K562 (cell line): Measurements from ENCODE around the gene CPNE8. TPM values are rescaled to one million over a fixed set of nuclear protein-coding genes. Genes with fewer than 3 reads are reported as not detected.

Experiments
- ATAC-seq: fragments of 200-7000 bp; cut with Tn5 transposase; 3 replicates; pipeline ENCODE4 v1.9.1; 2020; ENCODE audit warnings: moderate library complexity
- BruUV-seq: library from RNA; stranded (reverse); fragments of 400-500 nt; replicated peaks from 2 replicates; lab custom pipeline; 2021; lab: Mats Ljungman, UMichigan
- CTCF ChIA-PET: fragments of 300-600 bp; formaldehyde crosslinking; extraction: SDS; loops from one replicate; lab custom pipeline; 2021; ENCODE audit warnings: low intra/inter-chr PET ratio; lab: Yijun Ruan, JAX
- POLR2A ChIA-PET: fragments of 300-600, 350-650 bp; sonication (Branson Sonifier 250); formaldehyde crosslinking; extraction: SDS; loops from one replicate; lab custom pipeline; 2021; ENCODE audit warnings: antibody characterized with exemption, inconsistent platforms; lab: Yijun Ruan, JAX
- DNase-seq, 4 experiments: peaks; one replicate each; pipeline versions ENCODE4 v3.0.0 to v3.0.0-alpha.2; 2011 to 2018; ENCODE audit warnings: low spot score in 3 of 4, mixed read lengths in 3 of 4; ENCODE audit errors: extremely low read depth in 1 of 4
- FAIRE-seq: peaks from 2 replicates; lab custom pipeline; 2011; peaks lifted over from hg19 to GRCh38; lab: Jason Lieb, UNC
- H2AFZ ChIP-seq: 2 replicates; pipeline ENCODE4 v1.6.0; 2011; ENCODE audit warnings: low read depth, low read length, control low read depth, inconsistent platforms
- H3K27ac ChIP-seq: fragments of 200-600 bp; 3 replicates; pipeline ENCODE4 v1.8.0; 2011; ENCODE audit warnings: low read depth, mild to moderate bottlenecking, control low read depth, inconsistent platforms, low read length, moderate library complexity, mixed read lengths; ENCODE audit errors: extremely low read depth
- H3K27me3 ChIP-seq, 2 experiments: fragments of 300-600 bp in 1 of 2; 2 replicates in 1 of 2; 3 replicates in 1 of 2; pipeline versions ENCODE4 v1.6.0 to v1.8.0; 2011; ENCODE audit warnings: inconsistent platforms in 2 of 2, low read length in 2 of 2, mild to moderate bottlenecking in 1 of 2, mixed read lengths in 1 of 2, moderate library complexity in 1 of 2; ENCODE audit not compliant: control insufficient read depth in 2 of 2, insufficient read depth in 2 of 2
- H3K36me3 ChIP-seq: fragments of 300-600 bp; 3 replicates; pipeline ENCODE4 v1.8.0; 2011; ENCODE audit warnings: mild to moderate bottlenecking, low read length, inconsistent platforms; ENCODE audit not compliant: control insufficient read depth, insufficient read depth
- H3K4me1 ChIP-seq, 2 experiments: fragments of 200-600 bp in 1 of 2; replicated peaks in 1 of 2; 2 replicates in 1 of 2; 3 replicates in 1 of 2; pipeline versions ENCODE4 v1.5.1 to v1.8.0; 2011; ENCODE audit warnings: inconsistent platforms in 2 of 2, low read length in 2 of 2, mild to moderate bottlenecking in 1 of 2, mixed read lengths in 1 of 2, moderate library complexity in 1 of 2; ENCODE audit not compliant: control insufficient read depth in 2 of 2, insufficient read depth in 2 of 2
- H3K4me2 ChIP-seq: 2 replicates; pipeline ENCODE4 v1.6.1; 2011; ENCODE audit warnings: low read length, control low read depth, inconsistent platforms, mixed read lengths; ENCODE audit not compliant: insufficient read depth
- H3K4me3 ChIP-seq: fragments of 200-600 bp; sonication (generic), shearing (Covaris generic); 2 replicates; pipeline ENCODE4 v1.5.1; 2016; ENCODE audit warnings: control low read depth, inconsistent platforms
- H3K79me2 ChIP-seq: fragments of 200-600 bp; 3 replicates; pipeline ENCODE4 v1.8.0; 2011; ENCODE audit warnings: low read length, inconsistent platforms; ENCODE audit not compliant: control insufficient read depth, insufficient read depth
- H3K9ac ChIP-seq, 2 experiments: 2 replicates each; pipeline versions ENCODE4 v1.6.0 to v1.6.1; 2011; ENCODE audit warnings: low read depth in 2 of 2, low read length in 2 of 2, control low read depth in 1 of 2, inconsistent platforms in 1 of 2, mild to moderate bottlenecking in 1 of 2, mixed read lengths in 1 of 2; ENCODE audit not compliant: insufficient read depth in 1 of 2
- H3K9me1 ChIP-seq: one replicate; pipeline ENCODE4 v1.6.0; 2011; ENCODE audit warnings: inconsistent platforms, mild to moderate bottlenecking, low read length, moderate library complexity; ENCODE audit not compliant: control insufficient read depth, insufficient read depth
- H3K9me3 ChIP-seq: replicated peaks from 2 replicates; pipeline ENCODE4 v1.5.1; 2011; ENCODE audit warnings: low read depth, low read length, inconsistent platforms; ENCODE audit not compliant: control insufficient read depth, insufficient read depth
- H4K20me1 ChIP-seq: replicated peaks from 2 replicates; pipeline ENCODE4 v1.6.1; 2011; ENCODE audit warnings: low read length, inconsistent platforms, mixed read lengths; ENCODE audit not compliant: control insufficient read depth, insufficient read depth
- SMAD1 ChIP-seq: fragments of 150-350 bp; IDR thresholded peaks from 2 replicates; pipeline ENCODE4 v1.6.1; 2014; ENCODE audit warnings: low read length, low read depth; ENCODE audit not compliant: partially characterized antibody
- ZFP1 ChIP-seq: fragments of 450-650 bp; formaldehyde crosslinking; IDR thresholded peaks from 2 replicates; pipeline ENCODE4 v1.4.0; 2020; ENCODE audit warnings: mild to moderate bottlenecking, mixed read lengths
- WGBS: fragments of 100-300 bp; shearing (Covaris generic); methylation state at CpG from one replicate; pipeline ENCODE4 v1.1.6; 2016; ENCODE audit warnings: low coverage, mixed read lengths; ENCODE audit not compliant: insufficient coverage; ENCODE audit errors: missing lambda C conversion rate; 5-methylcytosine and 5-hydroxymethylcytosine counted together
- in situ Hi-C: fragments of 300-500 bp; cut with MboI; formaldehyde crosslinking; loops from 4 replicates; pipeline ENCODE4 v1.15.0; 2018; ENCODE audit warnings: inconsistent platforms, mixed read lengths
- intact Hi-C: fragments of 100-400 bp; cut with micrococcal nuclease; formaldehyde crosslinking; loops from 2 replicates; pipeline ENCODE4 v1.14.2; 2022
- polyA plus RNA-seq, 8 experiments: library from polyadenylated mRNA; depleted of rRNA in 4 of 8; stranded (reverse) in 5 of 8; unstranded in 3 of 8; fragments of >200 nt; fragmentation: Nextera tagmentation in 2 of 8; fragmentation: Illumina TruSeq in 1 of 8; extraction: Ambion mirVana in 2 of 8; extraction: Trizol in 1 of 8; gene quantifications; 2 replicates each; pipeline versions ENCODE4 v1.2.1 to v1.2.3, GENCODE V29; 2011 to 2014; ENCODE audit warnings: inconsistent platforms in 1 of 8, missing spikeins in 1 of 8
- total RNA-seq, 7 experiments: library from RNA; depleted of rRNA in 6 of 7; stranded (reverse); fragments of >200 nt in 6 of 7; fragmentation: Illumina TruSeq in 2 of 7; extraction: Trizol in 2 of 7; gene quantifications; 2 replicates each; pipeline versions ENCODE4 v1.2.1 to v1.2.3, GENCODE V29; 2011 to 2021; ENCODE audit warnings: low replicate concordance in 1 of 7
- TF ChIP-seq, protein P1 (sequence below), 2 experiments: fragments of 450-650 bp; IDR thresholded peaks; 2 replicates each; pipeline ENCODE4 v1.6.1; 2016
- TF ChIP-seq, protein P2 (sequence below): sonication (generic); formaldehyde crosslinking; IDR thresholded peaks from 2 replicates; pipeline ENCODE4 v1.8.1; 2022; ENCODE audit warnings: missing genetic modification reagents

The CPNE8 gene
- total and polyA plus RNA-seq, 9 of the 15 experiments (the other 6 are each of a cell fraction or from before 2014, with no cell fraction given): 2.4 to 7.0 (median 4.2) TPM

DNA sequence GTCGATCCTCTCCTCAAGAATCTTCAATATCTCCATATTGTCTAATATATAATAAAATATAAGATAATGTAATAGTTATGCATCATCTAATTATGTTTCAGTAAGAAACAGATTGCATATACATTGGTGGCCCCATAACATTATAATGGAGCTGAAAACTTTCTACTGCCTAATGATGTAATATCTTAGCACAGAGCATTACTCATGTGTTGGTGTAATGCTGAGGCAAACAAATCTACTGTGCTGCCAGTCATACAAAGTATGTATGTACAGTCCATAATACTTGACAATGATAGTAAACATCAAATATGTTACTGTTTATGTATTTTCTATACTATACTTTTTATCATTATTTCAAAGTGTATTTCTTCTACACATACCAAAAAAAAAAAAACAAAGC lies 128.7 kb downstream of the CPNE8 start:
- no peak overlapping the region for H3K9ac ChIP-seq
- no peak for ATAC-seq
- no peaks in the 10 kb centered on the region for H3K36me3 ChIP-seq
- DNase-seq: no peak
- no peaks in the 10 kb centered on the region for H3K79me2 ChIP-seq
- CTCF ChIA-PET: no interaction called here
- H3K4me3 ChIP-seq: no peak overlapping the region
- H3K4me2 ChIP-seq: no peak overlapping the region
- no peak for FAIRE-seq
- POLR2A ChIA-PET: no interaction called here
- no peaks in the 10 kb centered on the region for H3K9me1 ChIP-seq
- H3K4me1 ChIP-seq: no peaks in the 10 kb centered on the region
- H3K27me3 ChIP-seq: no peaks in the 10 kb centered on the region
- no peaks in the 10 kb centered on the region for H3K9me3 ChIP-seq
- 12% methylated on average over 1 of the region's 1 CpG for WGBS
- no peaks in the 10 kb centered on the region for H4K20me1 ChIP-seq
- intact Hi-C loops (no loop called here), in situ Hi-C loops (no loop called here)
- no peak overlapping the region for H2AFZ ChIP-seq
- no TSS peak for BruUV-seq
- TF ChIP-seq, protein P1, sequence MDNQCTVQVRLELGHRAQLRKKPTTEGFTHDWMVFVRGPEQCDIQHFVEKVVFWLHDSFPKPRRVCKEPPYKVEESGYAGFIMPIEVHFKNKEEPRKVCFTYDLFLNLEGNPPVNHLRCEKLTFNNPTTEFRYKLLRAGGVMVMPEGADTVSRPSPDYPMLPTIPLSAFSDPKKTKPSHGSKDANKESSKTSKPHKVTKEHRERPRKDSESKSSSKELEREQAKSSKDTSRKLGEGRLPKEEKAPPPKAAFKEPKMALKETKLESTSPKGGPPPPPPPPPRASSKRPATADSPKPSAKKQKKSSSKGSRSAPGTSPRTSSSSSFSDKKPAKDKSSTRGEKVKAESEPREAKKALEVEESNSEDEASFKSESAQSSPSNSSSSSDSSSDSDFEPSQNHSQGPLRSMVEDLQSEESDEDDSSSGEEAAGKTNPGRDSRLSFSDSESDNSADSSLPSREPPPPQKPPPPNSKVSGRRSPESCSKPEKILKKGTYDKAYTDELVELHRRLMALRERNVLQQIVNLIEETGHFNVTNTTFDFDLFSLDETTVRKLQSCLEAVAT (IDR thresholded peaks at IDR 0.05): no peak
- TF ChIP-seq, protein P2, sequence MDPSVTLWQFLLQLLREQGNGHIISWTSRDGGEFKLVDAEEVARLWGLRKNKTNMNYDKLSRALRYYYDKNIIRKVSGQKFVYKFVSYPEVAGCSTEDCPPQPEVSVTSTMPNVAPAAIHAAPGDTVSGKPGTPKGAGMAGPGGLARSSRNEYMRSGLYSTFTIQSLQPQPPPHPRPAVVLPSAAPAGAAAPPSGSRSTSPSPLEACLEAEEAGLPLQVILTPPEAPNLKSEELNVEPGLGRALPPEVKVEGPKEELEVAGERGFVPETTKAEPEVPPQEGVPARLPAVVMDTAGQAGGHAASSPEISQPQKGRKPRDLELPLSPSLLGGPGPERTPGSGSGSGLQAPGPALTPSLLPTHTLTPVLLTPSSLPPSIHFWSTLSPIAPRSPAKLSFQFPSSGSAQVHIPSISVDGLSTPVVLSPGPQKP (CRISPR knock-in tag): no peak
- no peak for TF ChIP-seq ZFP1
- TF ChIP-seq SMAD1: no peak
- H3K27ac ChIP-seq: no peak overlapping the region
